HG03064 (cell line): ENCODE results near the gene RORC.

ENCODE experiments used
- ATAC-seq: cut with Tn5 transposase; IDR thresholded peaks from one replicate; pipeline ENCODE4 v1.9.1; 2021; ENCODE audit warnings: low read depth; ENCODE audit not compliant: unreplicated experiment

RORC gene

DNA sequence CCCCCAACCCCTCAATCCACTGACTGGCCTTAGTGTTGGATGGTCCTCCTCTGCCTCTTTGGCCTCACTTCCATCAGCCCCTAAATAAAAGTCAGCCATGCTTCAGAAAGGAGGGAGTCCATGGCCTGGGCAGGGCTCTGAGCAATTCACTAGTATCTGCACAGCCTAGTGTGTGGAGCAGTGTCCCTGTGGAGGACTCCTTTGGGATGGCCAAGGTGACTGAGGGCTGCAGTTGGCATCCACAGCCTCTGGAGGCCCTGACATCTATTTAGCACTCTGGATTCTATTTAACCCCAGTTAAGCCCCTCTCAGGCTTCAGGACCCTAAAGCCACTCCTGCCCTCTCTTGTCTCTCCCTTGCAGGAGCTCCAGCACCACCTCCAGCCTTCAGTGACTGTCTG is 18.3 kb upstream of the RORC start:
- ATAC-seq: no peak

DNA sequence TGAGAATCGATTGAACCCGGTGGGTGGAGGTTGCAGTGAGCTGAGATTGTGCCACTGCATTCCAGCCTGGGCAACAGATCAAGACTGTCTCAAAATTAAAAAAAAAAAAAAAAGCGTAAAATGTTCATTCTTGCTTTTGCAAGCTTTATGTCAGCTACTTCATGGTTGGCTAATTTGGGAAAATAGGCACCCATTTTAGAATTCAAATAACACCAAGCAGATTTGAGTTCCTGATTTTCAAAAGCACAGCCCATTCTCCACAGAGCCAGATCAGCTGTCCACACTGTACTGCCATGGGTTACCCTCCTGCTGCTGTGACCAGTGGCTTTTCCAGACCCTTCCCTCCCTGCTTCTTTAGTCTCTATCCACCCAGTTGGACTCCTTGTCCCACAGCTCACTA is 17.5 kb upstream of the RORC start:
- ATAC-seq: no peak

DNA sequence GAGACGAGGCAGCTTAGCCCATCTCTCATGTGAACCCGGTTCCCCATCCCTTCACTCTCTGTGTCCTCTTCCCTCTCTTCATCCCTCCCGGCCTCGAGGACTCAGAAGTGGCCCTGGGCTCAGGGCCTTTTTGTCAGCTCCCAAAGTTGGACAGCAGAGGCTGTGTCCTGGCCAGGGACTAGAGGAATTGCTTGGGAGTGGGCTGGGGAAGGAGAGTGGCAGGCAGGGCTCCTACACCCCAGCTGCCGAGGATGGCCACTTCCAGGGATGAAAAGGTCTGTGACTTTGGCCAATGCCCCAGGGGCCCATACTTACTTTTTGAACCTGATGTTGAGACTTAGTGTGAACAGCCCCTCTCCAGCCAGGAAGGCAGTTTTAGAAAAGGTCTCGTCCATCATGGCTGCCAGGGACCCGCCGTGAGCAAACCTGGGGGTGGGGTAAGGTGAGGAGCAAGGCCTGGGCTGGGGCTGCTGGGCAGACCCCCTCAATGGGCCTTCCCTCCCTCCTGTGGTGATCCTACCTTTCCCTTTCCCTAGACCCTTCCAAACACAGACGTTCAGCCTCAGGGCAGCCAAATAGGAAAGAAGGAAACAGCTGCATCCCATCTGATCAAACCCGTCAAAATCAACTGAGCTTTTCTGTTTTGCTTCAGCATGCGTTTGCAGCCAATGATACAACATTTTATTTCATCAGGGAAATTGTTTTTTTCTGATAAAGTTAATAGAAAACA is 16.4 kb upstream of the RORC start:
- ATAC-seq: no peak

DNA sequence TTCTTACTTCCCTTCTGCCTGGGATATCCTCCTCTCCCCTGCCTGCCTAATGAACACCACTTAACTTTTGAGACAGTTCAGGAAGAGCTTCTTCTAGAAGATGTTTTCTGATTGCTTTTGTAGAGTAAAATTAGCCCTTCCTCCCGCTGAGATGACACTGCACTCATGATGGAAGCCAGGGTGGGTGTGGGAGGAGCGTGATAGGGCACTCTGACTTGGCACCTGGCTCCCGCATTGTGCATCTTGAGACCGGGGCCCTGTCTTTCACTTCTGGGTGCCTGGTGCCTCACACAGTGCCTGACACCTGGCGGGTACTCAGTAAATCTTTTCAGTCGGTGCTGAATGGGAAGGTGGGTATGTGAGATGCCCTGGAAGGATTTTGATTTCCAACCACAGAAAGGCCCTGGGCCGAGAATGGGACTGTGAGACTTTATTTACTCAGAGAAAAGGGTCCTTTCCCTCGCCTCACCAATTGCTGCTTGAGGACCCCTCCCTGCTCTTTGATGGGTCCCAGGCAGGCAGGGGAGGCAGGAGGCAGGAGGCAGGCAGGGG is 15.2 kb upstream of the RORC start:
- no peak for ATAC-seq

DNA sequence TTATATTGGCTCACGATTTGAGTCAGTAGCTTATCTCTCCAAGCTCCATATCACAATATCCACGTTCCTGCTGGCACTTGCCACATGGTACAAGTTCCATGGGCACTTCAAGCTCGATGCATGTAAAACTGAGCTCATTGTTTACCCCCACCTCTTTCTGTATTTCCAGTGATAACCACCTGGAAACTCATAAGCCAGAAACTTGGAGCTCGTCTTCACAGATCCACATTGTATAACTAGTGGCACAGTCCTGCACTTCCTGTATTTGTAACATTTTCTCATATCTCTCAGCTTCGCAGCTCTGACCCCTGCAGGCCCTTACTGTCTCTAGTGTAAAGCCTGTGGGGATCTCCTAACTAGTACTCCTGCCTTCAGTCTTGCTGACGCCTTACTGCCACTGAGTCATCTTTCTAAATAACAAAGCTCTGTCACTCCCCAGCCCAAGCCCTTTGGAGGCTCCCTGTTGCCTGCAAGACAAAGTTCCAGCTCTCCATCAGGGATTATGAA is 14.5 kb upstream of the RORC start:
- ATAC-seq: no peak

DNA sequence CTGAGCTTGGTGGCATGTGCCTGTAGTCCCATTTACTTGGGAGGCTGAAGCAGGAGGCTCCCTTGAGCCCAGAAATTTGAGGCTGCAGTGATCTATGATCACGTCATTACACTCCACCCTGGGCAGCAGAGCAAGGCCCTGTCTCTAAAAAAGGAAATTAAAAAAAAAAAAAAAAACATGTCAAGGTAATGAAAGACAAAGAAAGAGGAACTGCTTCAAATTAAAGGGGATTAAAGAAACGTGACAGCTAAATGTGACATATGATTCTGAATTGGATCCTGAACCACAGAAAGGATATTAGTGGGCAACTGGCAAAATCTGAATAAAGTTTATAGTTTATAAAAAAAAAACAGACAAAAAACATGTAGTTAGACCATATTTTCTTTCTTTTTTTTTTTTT is 11.8 kb upstream of the RORC start:
- ATAC-seq: no peak

DNA sequence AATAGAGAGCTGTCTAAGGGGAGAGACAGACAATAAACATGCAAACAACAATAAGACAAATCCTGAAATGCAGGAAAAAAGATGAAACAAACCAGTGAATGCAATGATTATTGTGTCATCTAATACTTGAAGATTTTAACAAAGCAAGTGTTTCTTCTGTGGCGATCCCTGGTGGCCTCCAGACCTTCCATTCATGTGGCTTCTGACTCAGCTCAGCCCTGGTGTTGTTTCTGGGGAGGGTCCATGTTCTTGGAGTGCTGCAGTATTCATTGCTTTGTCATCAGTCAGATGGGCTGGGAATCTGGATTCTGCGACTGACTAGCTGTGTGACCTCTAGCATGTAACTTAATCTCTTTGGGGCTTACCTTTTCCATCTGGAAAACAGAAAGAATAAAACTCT is 9.5 kb upstream of the RORC start:
- ATAC-seq: no peak

DNA sequence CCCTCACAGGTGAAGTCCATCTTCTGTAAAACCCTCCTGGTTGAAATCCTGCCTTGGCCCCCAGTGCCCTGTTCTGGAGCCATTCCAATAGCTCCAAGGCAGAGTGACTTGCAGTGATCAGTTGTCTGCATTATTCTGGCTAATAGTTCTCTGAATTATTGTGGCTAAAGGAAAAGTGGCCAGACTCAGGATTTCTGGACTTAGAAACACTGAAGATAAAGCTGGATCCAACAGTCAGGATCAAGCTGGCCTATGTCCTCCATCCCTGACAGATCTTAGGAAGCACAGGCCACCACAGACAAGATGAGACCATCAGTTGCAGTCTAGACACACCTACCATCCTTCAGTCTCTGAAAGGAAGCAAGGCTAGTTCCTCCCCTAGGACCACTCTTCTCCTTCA is 8.8 kb upstream of the RORC start:
- ATAC-seq: no peak

DNA sequence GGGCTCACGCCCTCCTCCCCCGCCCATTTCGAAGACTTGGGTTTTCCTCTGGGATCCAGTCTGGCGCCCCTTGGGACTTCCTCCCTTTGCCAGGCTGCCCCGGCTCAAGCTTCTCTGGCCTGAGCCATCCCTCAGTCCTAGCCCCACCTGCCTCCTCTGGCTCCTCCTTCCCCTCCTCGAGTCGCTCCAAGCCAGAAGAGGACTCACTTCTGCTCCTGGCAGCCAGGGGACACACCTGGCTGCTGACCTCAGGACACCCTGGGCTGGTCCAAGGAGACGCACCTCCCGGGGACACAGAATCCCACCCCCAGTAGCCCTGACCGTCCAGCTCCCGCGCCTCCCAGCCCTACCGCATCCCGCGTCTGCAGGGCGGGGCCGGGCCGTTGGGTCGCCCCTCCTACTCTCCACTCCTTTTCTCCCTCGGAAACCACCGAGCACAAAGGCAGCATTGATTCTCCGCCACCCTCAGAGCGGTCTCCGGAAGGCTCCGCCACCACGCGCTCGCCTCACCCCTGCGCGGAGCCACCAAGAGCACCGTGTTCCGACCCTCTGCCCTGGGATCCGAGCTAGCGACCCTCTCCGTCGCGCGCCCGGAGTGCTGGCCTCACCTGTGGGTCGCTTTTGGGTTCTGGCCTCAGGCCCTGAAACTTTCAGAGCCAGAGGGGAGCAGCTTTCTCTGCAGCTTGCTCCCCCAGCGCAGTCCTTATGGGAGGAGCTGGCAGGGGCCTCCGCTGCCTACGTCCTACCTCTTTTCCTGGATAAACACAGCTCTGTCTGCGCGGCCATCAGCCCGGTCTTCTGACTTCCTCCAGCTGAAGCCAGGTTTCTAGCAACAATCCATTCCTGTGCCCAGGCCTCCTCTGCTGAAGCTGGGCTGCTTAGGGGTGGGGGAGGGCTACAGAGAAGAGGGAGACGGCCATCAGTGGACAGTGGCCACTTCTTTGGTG is 8.1 kb upstream of the RORC start, which contains the start of gene C2CD4D:
TSS of gene C2CD4D (minus strand) at position 364 of the 947 bp plus-strand sequence. CDS start 831 bp downstream, outside the sequence.
- ATAC-seq: no peak

DNA sequence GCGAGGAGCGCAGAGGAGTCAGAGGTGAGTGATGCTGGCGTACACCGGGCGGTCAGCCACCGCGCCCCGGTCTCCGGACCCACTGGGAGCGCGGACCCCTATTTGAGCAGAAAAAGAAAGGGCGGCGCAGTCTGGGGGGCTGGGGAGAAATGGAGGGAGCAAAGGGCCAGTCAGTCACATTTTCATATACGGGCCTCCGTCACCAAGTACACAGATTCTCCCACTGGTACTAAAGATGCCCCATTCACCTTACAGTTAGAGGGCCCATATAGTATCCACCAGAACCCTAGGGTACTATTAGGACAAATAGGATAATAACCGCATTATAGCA is 7.4 kb upstream of the RORC start:
- ATAC-seq: no peak

DNA sequence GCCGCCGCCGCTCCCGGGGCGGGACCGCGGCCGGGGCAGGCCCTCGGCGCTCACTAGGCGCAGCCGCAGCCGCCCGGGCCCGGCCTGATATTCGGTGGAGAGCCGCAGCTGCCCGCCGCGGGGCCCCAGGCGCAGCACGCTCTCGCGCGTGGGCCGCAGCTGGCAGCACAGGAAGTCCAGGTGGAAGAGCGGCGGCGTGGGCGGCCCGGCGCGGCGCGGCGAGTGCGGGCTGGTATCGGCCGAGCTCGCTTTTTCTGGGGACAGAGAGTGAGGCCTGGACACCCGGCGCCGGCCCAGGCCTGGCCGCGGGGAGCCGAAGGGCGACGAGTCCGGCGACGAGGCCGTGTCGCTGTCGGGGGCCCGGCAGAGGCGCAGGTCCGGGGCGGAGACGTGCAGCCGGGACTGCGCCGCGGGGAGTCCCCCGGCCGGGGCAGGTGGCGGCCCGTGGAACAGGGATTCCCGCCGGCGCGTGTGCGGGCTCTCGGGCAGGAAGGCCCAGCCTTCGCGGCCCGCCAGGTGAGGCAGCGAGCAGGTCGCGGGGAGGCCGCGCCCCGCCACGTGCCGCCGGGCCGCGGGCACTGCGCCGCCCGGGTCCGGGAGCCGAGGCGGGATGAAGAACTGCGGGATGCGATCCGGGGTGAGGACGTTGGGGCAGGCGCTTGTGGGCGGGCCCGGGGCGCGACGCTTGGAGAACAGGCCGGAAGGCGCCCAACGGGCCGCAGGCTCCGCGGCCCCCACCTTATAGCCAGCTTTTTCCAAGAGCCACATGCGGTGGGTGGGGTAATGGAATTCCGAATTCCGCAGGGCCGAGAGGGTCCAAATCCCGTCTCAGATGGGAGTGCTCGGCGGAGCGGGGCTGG is 6.8 kb upstream of the RORC start:
- ATAC-seq: no peak

DNA sequence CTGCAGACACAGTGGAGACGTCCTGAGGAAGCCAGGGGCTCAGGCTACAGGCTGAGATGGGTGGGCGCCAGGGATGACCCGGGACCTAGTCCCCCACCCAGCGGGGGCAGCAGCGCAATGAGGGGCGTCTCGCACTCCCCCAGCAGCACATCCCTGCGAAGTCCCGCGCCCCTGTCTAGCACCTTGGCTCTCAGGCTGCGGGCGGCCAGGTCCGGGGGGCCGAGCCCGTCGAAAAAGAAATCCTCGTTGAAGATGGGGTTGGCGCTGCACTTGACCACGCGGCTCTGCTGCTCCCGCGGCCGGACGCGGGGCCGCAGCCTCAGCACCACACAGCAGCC is 6.3 kb upstream of the RORC start:
- ATAC-seq: no peak

DNA sequence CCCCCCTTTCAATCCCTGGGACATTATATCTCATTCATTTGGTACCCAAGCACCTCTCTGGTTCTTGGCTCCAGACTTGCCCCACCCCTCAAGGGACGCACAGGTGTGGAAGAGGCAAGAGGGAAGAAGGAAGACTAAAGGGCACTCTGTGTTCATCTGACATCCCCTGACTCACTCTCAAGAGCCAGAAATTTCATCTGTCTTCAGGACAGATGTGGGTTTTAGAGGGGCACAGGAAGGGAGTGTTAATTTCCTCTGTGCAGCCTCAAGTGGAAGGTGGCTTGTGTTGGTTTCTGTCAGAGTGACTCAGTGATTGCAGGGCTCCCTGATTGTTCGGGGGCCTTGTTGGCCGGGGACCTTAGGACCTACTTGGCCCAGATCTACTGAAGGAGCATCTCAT is 5.6 kb upstream of the RORC start:
- ATAC-seq: no peak

DNA sequence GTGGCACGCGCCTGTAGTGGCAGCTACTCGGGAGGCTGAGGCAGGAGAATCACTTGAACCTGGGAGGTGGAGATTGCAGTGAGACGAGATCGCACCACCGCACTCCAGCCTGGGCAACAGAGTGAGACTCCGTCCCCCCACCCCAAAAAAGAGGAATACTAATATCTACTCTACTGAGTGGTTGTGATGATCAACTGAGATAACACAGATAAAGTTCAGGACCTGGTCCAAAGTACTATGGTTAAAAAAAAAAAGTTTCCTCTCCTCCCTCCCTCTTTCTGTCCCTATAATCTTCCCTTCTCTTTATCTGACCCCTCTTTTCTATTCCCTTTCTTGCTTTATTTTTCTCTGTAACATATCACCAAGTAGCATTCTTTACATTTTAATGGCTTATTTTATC is 4.0 kb upstream of the RORC start:
- ATAC-seq: no peak

DNA sequence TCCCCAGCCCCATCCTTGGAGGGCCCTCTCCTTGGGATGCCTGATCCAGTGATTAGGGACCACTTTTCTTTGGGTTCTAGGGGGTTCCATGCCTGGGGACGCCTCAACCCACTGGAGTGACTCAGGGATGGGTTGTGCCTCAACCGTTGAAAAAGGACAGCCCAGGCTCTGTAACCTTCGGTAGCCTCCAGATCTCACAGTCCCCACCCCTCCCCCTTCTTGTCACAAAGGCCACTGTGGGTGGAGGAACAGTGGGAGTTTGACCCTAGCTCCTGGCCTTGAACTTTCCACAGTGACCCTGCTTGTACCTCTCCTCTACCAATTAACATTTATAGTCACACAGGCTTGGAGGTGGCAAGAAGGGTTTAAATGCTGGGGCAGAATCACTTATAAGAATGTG is 2.6 kb upstream of the RORC start:
- no peak for ATAC-seq

DNA sequence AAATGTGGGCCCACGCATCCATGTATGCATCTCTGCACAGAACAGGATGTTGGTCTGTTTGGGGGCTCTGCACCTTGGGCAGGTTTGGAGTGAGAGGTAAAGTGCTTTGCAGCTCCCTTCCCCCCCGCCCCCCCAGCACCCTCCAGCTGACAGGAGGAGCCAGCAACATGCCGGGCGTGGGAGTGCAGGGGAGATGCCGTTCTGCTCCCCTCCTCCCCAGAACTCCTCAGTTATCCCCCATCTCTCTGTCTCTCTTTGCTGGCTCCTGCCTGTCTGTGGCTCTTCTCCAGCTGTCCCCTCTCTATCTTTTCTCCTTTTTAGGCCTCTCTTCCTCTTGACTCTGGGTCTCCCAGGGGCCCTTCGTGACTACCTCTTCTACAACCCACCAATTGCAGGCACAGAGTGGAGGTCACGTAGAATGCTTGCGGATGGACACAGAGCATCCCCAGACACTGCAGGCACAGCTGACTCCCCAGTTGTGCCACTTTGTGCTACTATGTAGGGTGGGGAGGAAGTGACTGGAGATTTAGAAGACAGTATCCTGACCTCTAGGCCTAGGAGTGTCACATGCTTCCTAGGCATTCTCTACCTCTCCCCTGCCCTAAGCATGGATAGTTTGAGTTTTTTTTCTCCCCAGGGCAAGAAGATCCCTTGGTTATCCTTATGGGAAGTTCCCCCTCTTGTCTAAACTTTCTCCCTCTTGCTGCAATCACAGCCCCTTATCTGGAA is 1.7 kb upstream of the RORC start:
- no peak for ATAC-seq

DNA sequence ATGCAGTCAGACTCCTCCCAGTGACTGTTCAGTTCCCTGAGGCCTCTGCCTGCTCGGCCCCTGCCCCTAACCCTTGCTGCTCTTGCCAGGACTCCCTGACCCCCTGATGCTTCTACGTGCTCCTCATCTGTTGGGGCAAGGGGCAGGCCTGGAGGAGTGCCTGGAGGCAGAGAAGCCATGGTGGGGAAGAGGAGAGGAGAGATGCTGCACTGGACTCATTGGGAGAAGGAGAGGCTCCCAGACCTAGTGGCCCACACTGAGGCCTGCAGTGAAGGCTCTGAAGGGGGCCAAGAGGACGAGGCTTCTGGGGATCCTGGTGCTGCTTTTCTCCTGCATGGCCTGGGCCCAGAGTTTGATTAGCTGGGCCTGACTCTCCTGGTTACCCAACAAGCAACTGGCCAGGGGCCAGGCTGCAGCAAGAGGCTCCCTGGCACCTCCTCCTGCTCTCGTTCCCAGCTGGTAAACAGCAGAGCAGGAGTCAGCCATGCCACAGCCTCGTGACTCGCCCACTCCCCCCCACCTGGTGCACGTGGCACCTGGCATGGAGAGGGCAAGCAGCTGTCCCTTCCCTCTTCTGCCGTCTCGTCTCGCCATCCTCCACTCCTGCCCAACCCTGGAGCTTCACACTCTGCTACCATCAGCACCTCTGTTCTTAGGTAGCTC is 847 bp upstream of the RORC start:
- no peak for ATAC-seq

DNA sequence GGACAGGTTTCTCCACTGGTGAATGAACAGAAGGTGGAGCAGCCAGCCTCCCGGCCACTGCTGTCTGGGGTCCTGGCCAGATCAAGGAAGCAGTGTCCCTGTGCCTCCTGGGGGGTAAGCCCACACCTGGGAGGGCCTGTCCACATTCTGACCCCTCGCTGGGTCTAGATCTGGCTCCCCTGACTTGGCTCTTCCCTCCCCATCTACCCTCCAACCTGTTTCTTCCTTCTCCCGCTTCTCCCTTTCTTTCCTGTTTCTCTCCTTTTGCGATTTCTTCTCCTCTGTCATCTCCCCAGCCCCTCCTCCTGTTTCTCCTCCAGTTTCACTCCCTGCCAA is 378 bp downstream of the RORC start:
- no peak for ATAC-seq

DNA sequence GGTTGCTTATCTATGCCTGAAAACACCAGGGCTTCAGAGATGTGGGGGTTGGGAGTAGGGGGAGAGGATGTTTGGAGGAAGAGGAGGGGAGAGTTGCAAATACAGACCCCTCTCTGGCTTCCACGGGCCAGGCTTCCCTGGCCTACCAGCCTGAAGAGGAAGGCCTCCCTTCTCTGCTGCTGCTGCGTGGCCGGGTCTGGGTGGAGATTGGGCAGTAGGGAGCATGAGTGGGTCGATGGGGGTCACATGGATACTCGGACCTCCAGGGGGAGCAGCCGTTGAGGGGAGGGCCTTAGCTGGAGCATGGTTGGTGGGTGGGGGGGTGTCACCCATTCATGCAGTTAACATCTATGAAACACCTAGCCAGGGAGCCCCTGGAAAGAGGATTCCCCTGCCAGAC is 1.5 kb downstream of the RORC start:
- ATAC-seq: no peak
